ENCODE results near the gene SELENOS.

SELENOS gene

DNA sequence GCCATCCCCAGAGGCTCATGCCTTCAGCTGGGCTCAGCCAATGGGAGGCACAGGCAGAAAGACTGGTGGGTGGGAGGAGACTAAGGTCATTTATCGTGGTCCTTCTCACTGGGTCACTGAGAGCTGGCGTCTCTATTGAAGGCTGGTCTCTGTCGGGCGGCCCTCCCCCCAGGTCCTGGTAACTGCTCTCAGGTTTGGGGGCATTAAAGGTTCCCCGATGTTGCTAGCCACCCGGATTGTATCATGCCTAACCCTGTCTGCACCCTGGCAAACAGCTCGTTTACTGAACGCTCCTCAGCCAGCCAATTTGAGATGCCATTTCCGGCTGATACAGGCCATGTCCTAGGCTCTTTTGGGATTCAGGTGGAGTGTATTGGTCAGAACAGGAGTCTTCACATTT lies 10.5 kb downstream of the SELENOS start:
- no peak for DNase-seq (ENCODE audit: extremely low read depth, insufficient read length)
- TF ChIP-seq, protein P1, sequence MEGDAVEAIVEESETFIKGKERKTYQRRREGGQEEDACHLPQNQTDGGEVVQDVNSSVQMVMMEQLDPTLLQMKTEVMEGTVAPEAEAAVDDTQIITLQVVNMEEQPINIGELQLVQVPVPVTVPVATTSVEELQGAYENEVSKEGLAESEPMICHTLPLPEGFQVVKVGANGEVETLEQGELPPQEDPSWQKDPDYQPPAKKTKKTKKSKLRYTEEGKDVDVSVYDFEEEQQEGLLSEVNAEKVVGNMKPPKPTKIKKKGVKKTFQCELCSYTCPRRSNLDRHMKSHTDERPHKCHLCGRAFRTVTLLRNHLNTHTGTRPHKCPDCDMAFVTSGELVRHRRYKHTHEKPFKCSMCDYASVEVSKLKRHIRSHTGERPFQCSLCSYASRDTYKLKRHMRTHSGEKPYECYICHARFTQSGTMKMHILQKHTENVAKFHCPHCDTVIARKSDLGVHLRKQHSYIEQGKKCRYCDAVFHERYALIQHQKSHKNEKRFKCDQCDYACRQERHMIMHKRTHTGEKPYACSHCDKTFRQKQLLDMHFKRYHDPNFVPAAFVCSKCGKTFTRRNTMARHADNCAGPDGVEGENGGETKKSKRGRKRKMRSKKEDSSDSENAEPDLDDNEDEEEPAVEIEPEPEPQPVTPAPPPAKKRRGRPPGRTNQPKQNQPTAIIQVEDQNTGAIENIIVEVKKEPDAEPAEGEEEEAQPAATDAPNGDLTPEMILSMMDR (IDR thresholded peaks at IDR 0.05; ENCODE audit: insufficient read depth, low read length, poor library complexity, severe bottlenecking), result no peak

DNA sequence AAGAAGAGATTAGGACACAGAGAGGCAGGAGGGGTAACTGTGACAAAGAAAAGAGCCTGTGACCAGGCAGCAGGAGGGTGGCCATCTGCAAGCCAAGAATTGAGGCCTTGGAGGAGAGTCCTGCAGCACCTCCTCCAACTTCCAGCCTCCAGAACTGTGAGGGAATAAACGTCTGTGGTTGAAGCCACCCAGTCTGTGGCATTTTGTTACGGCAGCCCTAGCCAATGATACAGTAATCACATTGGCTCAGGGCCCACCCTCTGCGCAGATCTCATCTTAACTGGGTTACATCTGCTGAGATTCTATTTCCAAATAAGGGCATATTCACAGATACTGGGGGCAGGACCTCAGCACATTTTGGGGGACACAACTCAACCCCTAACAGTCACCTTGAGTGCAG lies 11.3 kb downstream of the SELENOS start:
- Histone ChIP-seq H3K4me3 (replicated peaks; ENCODE audit: low read depth, low read length) (no peak overlapping the region), H3K27me3 (replicated peaks; ENCODE audit: control insufficient read depth, insufficient read depth, low read length) (no peaks in the 10 kb centered on the region), H3K36me3 (ENCODE audit: control insufficient read depth, insufficient read depth, low read length) (peaks cover 11% of the 10 kb centered on the region)
- TF ChIP-seq, protein P1 (IDR thresholded peaks at IDR 0.05; ENCODE audit: insufficient read depth, low read length, poor library complexity, severe bottlenecking), result no peak
- DNase-seq (ENCODE audit: extremely low read depth, insufficient read length), result no peak

More for the DNA sequence above, 10.5 kb downstream of the SELENOS start:
- peaks cover 16% of the 10 kb centered on the region for H3K36me3 ChIP-seq (ENCODE audit: control insufficient read depth, insufficient read depth, low read length)
- no peaks in the 10 kb centered on the region for H3K27me3 ChIP-seq (replicated peaks; ENCODE audit: control insufficient read depth, insufficient read depth, low read length)
- H3K4me3 ChIP-seq (replicated peaks; ENCODE audit: low read depth, low read length), result no peak overlapping the region

DNA sequence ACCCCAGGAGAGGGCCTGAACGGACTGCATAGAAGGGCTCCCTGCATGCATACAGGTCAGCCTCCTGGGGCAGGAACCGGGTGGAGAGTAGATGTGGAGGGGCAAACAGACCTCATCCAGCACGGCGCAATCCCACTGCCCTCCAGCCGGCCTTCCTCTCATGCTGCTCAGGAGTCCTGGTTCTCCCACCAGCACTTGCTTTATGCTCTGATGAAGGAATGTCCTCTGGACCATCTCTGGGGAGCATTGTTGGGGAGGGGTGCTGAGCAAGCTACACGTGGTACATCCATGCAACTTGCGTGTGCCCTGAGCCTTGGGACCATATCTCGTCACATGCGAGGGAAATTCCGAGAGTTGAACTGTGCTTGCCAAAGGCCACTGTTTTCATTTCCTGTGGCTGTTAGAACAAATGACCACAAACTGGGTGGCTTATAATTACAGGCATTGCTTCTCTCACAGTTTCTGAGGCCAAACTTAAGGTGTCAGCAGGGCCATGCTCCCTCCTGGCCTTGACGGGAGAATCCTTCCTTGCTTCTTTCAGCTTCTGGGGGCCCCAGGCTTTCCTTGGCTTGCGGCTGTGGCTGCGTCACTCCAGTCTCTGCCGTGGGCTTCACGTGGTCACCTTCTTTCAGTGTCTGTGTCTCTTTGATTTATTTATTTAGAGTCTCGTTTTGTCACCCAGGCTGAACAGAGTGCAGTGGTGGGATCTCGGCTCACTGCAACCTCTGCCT lies 12.2 kb downstream of the SELENOS start:
- peak; percentile 44 for DNase-seq (ENCODE audit: extremely low read depth, insufficient read length)
- Histone ChIP-seq H3K4me3 (replicated peaks; ENCODE audit: low read depth, low read length) (no peak overlapping the region), H3K27me3 (replicated peaks; ENCODE audit: control insufficient read depth, insufficient read depth, low read length) (no peaks in the 10 kb centered on the region), H3K36me3 (ENCODE audit: control insufficient read depth, insufficient read depth, low read length) (peaks cover 7% of the 10 kb centered on the region)
- TF ChIP-seq, protein P1 (IDR thresholded peaks at IDR 0.05; ENCODE audit: insufficient read depth, low read length, poor library complexity, severe bottlenecking), result no peak

DNA sequence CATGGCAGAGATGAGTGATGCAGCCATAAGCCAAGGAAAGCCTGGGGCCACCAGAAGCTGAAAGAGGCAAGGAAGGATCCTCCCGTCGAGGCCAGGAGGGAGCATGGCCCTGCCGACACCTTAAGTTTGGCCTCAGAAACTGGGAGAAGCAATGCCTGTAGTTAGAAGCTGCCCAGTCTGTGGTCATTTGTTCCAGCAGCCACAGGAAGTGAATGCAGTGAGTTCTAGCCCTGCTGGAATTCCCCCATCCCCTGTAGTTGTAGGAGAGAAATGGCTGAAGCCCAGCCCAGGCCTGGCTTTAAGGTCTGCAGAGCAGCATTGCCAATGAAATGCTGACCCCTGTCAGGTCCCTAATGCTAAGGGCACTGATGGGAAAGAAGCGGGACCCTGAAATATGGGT lies 13.3 kb downstream of the SELENOS start:
- TF ChIP-seq, protein P1 (IDR thresholded peaks at IDR 0.05; ENCODE audit: insufficient read depth, low read length, poor library complexity, severe bottlenecking), result no peak
- Histone ChIP-seq H3K4me3 (replicated peaks; ENCODE audit: low read depth, low read length) (no peak overlapping the region), H3K36me3 (ENCODE audit: control insufficient read depth, insufficient read depth, low read length) (peaks cover 2% of the 10 kb centered on the region; the same call in 1 of the 2 replicates), H3K27me3 (replicated peaks; ENCODE audit: control insufficient read depth, insufficient read depth, low read length) (no peaks in the 10 kb centered on the region)
- peak; percentile 30 for DNase-seq (ENCODE audit: extremely low read depth, insufficient read length)

DNA sequence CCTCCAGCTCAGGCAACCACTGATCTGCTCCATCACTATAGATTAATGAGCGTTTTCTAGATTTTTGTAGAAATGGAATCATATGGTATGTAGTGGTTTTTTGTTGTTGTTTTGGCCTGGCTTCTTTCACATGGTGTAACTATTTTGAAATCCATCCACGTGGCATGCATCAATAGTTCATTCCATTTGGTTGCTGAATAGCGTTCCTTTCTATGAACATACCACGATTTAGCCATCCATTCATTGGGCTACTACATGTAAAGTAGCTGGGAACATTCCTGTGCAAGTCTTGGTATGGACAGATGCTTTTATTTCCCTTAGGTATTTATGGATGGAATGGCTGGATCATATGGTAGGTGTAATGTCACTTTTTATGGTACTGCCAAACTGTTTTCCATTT lies 14.7 kb downstream of the SELENOS start:
- no peaks in the 10 kb centered on the region for H3K36me3 ChIP-seq (ENCODE audit: control insufficient read depth, insufficient read depth, low read length)
- no peak for DNase-seq (ENCODE audit: extremely low read depth, insufficient read length)
- no peak overlapping the region for H3K4me3 ChIP-seq (replicated peaks; ENCODE audit: low read depth, low read length)
- TF ChIP-seq, protein P1 (IDR thresholded peaks at IDR 0.05; ENCODE audit: insufficient read depth, low read length, poor library complexity, severe bottlenecking), result no peak
- H3K27me3 ChIP-seq (replicated peaks; ENCODE audit: control insufficient read depth, insufficient read depth, low read length), result no peaks in the 10 kb centered on the region

Data from GM06990 (cell line).